Measurements from ENCODE around the gene PIAS4.
A peak's percentile ranks its signal among the peaks of the same experiment; 100 is the strongest.
"Not testable (repeated sequence)": the region's sequence is repeated elsewhere in the genome, so short reads cannot be mapped to it uniquely, and the experiment has no call there.

The PIAS4 gene

DNA sequence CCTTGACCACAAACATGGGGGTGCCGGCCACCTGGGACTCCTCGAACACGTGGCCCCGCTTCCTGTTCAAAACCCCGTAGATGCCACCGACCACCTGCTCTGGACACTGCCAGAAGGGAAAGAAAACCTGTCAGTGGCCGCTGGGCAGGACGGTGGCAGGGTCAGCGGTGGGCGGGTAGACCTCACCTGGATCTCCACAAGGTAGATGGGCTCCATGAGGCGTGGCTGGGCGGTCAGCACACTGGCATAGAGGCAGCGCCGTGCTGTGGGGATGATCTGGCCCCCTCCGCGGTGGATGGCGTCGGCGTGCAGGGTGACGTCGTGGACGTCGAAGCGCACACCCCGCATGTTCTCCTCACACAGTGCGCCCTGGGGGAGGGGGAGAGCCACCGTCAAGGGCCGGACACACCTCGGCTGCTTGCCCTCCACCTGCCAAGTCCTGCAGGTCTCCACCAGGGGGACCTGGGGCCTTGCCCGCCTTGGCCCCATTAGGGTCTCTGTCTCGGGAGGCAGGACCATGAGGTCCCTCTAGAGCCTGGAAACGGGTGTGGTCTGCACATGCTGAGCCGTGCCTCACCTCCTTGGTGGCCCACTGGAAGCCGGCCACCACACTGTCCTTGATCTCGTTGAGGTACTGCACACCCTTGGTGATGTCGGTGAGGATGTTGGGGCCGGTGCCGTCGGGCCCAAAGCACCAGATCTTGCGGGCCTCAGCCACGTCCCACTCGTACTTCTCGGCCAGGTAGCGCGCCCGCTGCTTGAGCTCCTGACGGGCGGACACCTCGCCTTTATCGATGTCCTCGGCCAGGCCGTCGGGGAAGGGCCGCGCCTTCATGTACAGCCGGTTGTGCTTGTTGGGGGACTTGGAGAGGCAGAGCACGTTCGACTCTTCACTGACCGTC lies 30.0 kb upstream of the PIAS4 start:
- DNase-seq: no peak

DNA sequence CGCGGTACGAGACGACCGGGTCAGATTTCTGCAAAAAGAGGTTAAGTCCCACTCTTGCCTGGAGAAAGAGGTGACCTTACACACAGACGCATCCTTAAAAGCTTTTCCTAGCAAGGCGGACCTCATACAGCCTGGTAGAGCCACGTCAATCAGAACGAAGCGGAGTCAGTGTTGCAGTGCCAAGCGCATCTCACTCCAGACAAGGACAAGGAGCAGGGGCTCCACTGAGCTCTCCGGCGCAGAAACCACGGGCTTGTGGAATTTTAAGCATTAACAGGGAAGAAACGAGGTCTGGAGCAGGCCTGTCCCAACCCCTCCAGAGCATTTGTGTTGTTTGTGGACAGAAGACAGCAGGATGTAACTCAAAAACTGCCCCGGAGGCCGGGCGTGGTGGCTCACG lies 29.4 kb upstream of the PIAS4 start:
- no peak for DNase-seq

DNA sequence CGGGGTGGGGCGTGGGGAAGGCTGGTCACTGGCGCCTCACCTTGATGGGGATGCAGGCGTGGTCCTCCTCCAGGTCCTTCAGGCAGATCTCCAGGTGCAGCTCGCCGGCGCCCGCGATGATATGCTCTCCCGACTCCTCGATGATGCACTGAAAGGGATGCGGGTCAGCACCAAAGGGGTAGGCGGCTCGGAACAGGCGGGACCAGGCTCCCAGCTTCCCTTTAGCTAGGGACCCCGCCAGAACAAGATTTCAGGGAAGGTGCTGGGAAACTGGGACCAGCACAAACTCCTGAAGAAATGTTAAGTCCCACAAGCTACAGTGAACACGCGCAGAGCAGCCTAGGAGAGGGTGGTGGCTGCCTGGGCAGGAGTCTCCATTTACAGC lies 28.3 kb upstream of the PIAS4 start:
- no peak for DNase-seq

DNA sequence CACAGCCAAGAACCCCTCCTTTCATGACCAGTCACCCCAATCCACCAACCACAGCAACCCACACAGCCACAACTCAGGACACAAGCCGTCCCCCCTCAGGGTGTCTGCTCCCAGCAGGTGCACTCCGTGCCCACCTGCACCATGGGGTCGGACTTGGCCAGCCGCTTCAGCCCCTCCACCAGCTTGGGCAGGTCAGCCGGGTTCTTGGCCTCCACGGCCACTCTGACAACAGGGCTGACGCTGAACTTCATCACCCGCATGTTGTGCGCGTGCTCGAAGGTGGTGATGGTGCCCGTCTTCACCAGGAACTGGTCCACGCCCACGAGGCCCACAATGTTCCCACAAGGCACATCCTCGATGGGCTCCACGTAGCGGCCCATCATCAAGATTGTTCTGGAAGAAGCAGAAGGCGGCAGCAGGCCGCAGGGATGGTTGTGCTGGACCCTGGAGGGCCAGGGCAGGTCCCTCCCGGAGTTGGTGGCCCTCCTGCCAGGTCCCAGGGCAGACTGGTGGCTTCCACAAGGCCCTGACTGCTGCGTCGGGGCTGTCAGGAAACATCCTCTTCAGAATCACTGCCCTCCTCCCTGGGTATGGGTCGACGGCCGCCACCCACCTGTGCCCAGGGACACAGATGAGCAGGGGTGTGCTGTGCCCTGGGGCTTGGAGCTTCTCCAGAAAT lies 27.7 kb upstream of the PIAS4 start:
- no peak for DNase-seq

DNA sequence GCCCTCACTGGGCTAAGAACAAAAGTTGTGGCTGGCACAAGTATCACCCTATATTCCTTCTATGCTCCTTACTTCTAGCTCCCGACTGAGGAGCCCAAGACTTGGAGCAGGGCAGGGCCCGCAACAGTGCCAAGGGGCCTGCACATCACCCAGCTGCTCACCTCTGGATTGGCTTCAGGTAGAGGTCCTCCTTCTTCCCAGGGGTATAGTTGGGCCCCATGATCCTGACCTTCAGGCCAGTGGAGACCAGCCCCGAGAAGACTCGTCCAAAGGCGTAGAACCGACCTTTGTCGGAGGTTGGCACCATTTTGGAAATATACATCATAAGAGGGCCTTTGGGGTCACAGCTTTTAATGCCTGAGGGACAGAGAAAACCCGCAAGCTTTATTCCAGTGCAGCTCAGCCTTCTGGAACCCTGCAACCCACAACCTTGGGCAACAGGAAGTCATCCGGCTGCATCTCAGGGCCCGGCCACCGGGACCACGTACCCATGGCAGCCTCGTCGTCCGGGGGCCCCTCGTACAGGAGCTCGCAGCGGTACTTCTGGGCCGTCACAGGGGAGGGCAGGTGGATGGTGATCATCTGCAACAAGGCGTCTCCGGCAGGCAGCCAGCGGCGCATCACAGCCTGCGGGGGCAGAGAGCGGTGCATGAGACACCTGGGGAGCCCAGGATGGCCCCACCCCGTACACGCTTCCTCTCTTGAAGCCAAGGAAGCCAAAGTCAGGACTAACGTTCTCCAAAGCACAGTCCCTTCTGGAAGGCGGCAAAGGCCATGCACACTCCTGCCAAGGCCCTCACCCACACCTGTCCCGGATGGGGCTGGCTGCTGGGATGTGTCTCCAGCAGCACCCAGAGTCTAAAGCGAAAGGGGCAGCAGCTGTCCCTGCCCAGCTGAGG lies 26.9 kb upstream of the PIAS4 start:
- DNase-seq: no peak

DNA sequence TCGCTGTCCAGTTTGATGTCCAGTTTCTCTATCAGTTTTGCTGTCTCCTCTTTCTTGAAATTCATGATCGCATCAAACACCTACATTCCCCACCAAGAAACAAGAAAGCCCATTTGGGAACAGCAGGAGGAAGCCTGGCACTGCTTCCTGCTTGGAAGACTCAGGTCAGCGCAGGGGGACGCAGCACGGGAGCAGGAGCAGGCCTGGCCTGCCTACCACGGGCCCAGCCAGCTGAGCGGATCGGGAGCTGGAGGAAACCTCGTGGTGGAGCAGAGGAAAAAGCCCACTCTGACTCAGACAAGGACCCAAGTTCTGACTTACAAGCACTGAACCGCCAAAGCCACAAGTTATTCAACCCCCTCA lies 26.2 kb upstream of the PIAS4 start:
- no peak for DNase-seq

DNA sequence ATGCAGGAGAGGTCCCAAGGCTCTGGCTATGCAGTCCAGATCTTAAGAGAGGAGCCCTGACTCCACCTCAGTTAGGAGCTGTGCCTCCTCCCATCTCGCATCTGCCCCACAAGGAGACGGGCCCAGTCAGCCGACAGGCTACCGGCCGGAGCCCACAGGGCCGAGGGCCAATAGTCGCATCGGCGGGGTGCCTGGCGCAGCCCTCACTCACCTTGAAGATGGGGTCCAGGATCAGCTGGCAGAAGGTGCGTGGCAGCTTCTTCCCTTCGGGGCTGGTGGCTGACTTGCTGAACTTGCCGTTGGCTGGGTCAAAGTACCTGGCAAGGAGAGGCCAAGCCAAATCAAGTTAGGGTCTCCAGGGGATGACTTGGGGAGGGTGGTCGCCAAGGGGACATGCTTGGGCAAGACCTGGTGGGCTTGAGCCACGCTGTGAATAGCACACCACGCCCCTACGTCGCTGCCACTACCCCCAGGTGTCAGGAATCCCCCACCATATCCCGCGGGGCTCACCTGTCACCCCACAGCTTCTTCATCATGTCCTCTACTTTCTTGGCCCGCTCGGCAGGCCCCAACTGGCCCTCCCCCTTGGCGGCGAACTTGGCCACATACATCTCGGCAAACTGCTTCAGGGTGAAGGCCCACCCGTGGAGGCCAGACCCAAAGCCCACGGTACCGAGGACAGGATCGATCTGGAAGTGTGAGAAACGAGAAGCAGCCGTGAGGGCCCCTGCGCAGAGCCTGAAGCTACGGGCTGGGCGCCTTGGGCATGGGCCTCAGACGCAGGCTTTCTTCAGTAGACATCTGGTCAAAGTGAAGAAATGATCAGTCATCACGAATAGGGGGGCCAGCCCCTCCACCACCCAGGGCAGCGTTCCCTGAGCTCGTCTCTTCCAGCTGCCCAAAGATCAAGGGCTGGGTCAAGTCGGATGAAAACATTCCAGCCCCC lies 25.5 kb upstream of the PIAS4 start:
- DNase-seq: no peak

DNA sequence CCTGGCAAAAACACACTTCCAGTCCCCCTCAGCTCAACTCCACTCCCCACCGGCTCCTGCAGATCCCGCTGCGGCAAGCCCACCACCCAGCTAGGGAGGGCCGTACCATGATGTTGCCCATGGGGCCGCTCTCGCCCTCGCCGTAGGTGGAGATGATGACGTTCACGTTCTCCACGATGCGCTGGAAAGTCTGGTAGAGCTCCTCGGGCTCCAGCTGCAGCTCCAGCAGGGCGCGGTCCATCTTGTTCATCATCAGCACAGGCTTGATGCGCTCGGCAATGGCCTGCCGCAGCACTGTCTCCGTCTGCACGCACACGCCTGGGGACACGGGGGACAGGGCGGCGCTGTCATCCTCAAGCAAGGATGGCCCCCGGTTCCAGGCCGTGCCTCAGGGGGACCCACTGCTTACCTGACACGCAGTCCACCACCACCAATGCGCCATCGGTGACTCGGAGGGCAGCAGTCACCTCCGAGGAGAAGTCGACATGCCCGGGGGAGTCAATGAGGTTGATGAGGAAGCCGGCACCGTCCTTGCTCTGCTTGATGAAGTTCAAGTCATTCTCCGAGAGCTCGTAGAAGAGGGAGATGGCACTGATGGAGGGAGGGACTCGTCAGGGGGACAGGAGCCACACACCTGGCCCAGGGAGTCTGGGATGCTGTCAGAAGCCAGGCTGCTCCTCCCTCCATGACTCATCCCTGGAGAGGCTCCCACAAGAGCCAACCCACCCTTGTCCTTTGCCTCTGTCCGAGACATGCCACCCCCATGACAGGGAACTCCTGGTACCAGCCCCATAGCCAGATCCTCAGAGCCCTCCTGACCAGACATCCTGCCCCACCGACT lies 24.6 kb upstream of the PIAS4 start:
- DNase-seq: no peak

DNA sequence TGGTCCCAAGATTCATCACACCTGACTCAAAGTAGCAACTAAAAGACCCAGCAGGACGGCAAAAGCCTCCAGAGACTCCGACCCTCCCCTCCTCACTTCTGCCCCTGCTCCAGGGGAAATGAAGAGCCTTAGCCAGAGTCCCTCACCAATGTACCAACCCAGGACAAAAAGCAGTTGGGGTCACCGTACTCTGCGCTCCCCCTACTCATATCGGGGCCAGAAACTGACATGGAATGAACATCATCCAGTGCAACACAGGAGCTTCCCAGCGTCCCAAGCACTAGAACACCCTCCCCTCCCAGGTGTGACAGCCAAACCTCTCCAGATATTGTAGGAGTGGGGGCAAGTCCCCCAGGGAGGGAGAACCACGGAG lies 24.0 kb upstream of the PIAS4 start:
- DNase-seq: no peak

DNA sequence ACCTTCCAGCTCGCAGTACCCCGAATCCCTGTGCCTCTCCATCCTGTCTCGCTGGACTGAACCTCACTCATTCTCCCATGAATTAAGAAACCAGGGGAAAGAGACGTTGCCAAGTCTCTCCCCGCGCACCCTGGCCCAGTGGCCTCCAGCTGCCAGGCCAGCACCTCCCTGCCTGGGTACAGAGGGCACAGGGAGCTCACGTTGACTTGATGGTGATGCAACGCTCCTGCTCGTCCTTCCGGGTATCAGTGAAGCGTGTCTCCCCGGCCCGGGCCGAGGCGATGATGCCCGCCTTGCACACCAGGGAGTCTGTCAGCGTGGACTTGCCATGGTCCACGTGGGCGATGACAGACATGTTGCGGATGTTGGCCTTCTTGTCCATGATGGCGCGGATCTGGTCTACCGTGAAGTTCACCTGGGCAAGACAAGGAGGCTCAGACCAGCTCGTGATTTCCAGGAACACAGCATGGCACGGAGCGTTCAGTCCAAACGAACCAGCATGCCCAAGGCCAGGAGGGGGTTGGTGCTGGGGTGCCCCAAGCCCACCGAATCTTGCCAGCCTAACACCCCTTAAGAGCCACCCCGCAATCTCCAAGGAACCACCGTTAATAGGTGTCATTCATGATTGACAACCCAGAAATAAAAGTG lies 23.5 kb upstream of the PIAS4 start:
- no peak for DNase-seq

DNA sequence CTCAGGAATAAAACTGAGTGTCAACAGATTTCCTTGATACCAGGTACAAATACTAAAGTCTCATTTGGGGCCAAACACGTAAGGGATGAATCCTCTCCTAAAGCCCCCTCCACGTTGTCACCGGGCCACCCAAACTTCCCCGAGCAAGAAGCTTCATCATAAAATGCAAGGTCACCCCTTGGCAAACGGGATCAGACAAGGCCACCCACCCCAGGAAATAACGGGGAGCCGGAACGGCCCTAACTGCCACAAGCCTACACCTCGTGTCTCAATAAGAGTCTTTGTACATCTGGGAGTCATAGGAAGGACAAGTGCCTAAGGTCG lies 23.0 kb upstream of the PIAS4 start:
- no peak for DNase-seq

DNA sequence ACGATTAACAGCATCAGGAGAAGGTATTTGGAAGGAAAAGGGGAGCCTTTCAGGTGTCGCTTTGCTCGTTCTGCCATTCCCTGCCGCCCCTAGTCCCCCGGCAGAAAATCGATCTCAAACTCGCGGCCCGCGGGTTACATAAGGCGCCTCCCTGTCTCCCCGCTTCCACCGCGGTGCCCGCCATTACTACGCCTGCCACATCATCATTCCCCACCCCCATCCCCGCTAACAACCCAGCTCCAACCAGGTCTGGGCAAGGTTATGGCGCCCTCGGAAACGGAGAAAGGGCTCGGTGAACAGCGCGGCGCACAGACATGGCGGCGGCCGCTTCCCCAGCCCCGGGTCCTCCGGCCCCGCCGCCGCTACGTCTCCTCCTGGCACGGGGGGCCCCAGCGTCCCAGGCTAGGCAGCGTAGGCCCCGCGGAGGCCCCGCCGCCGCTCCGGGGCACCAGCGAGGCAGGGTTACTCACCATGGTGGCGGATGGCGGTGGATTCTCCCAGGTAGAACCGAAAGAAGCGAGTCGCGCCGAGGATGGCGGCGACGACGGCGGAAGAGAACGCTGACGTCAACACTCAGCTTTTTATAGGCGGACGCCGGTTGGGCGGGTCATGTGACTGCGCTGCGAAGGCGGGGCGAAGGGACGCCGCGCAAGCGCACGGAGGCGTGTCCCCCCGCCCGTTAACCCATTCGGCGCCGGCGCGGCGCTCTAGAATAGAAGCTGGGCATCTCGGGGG lies 22.5 kb upstream of the PIAS4 start, which contains the start of gene EEF2:
Gene EEF2, minus strand, starts transcription at position 556 of the 735 bp plus-strand sequence. Its CDS starts 83 bp downstream, at position 473.
- peak; percentile 74 for DNase-seq

DNA sequence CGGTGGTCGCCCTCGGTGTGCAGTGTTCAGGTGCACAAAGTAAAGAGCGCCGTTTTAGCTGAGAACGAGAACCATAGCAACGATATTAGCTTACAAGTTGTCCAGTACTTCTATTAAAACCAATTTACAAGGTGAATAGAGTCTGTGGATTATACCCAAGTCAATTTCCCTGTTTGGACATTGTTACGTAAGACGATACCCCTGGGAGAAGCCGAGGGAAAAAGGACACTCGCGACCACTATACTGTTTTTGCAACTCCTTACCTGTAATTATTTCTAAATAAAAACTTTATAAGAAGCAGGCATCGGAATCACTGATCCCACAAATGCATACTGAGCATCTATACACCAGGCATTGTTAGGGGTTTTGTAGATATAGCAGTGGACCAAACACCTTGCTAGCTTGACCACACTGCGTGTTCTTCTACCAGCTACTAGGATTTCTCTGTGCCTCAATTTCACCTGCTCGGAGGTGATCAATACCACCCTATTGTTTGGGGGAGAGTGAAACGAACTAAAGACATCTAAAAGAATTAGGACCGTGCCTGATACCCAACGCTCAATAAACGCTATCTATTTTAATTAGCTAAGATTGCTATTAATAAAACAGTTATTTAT lies 21.8 kb upstream of the PIAS4 start:
- DNase-seq: no peak

DNA sequence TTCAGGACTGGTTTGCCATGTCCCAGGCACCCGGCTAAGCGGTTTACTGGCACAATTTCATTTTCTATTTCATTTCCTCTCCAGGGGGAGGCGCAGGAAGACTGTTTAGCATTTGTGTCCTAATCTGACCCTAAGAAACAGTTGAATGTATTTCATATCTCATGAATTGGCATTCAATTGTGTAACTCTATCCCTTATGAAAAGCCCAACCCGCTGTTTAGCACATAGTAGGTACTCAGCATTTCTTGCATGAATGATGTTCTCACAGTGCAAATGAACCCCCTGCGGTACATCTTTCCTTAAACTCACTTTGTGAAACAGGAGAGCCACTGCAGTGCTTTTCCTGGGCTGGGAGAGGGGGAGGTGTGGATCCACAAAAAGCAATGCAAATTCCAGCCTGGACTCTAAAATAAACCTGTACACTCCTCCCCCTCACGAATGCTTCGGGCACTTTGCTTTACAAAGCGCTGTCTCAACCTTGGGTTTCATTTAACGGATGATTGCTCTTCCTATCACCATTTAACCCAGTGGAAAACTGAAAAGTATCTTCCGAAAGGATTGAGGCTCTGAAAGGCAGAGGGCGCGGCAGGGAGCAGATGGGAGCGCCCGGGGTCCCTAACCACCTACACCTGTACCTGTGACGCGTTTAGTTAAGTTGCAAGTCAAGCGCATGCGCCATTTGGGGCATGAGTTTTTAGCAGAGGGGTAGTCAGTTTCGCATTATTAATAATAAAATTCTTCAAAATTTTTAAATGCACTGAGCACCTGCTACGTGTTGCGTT lies 21.1 kb upstream of the PIAS4 start:
- peak; percentile 71 for DNase-seq

DNA sequence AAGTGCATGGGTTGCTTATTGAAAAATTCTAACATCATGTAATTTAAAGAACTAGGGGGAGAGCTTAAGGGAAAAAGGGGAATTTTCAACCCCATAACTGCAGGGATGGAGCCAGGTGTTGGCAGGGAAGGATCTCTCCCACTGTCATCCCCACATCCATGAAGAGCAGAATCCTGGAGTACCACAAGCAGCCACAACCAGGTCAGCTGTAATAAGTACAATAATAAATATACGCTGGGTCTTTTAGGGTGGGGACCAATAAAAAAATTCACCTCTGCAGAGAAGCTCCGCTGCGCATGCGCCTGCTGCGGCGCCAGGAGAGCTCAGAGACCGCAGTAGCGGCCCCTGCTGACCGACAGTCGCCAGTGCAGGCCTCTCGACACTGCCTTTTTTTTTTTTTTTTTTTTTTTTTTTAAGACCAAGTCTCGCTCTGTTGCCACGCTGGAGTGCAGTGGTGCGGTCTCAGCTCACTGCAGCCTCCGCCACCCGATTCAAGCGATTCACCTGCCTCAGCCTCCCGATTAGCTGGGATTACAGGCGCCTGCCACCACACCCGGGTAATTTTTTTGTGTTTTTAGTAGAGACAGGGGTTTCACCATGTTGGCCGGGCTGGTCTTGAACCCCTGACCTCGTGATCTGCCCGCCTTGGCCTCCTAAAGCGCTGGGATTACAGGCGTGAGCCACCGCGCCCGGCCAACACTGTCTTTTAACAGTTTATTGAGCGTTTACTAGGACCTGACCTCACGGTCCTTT lies 19.7 kb upstream of the PIAS4 start:
- peak; percentile 84 for DNase-seq

DNA sequence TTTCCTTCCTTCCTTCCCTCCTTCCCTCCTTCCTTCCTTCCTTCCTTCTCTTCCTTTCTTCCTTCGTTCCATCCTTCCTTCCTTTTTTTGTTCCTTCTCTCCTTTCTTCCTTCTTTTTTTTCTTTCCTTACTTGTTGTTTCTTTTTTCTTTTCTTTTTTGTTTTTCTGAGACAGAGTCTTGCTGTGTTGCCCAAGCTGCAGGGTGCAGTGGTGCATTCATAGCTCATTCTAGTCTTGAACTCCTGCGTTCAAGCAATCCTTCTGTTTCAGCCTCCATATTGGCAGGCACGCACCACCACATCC lies 16.8 kb upstream of the PIAS4 start:
- DNase-seq: no peak

DNA sequence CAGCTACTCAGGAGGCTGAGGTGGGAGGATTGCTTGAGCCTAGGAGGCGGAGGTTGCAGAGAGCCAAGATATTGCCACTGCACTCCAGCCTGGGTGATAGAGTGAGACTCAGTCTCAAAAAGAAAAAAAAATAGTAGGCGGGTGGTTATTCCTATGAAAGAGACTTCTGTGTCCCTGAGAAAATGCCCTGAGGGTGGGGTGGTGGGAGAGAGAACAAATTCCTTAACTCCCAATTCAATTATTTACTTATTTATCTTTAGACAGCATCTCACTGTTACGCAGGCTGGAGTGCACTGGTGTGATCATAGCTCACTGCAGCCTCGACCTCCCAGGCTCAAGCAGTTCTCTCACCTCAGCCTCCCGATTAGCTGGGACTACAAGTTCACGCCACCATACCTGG lies 11.9 kb upstream of the PIAS4 start:
- DNase-seq: no peak

DNA sequence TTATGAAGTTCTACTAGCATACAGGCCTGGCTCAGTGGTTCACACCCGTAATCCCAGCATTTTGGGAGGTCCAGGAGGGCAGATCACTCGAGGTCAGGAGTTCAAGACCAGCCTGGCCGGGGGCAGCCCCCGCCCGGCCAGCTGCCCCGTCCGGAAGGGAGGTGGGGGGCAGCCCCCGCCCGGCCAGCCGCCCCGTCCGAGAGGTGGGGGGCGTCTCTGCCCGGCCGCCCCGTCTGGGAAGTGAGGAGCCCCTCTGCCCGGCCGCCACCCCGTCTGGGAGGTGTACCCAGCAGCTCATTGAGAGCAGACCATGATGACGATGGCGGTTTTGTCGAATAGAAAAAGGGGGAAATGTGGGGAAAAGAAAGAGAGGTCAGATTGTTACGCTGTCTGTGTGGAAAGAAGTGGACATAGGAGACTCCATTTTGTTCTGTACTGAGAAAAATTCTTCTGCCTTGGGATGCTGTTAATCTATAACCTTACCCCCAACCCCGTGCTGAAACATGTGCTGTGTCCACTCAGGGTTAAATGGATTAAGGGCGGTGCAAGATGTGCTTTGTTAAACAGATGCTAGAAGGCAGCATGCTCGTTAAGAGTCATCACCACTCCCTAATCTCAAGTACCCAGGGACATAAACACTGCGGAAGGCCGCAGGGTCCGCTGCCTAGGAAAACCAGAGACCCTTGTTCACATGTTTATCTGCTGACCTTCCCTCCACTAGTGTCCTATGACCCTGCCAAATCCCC lies 8.7 kb upstream of the PIAS4 start:
- not testable (repeated sequence) for DNase-seq
